K562 (cell line): ENCODE results near the gene ERMARD. TPM values are rescaled to one million over a fixed set of nuclear protein-coding genes. Genes with fewer than 3 reads are reported as not detected.
A peak's percentile ranks its signal among the peaks of the same experiment; 100 is the strongest.

Experiments
- CEBPG ChIP-seq, 3 experiments: fragments of 200-800 bp in 1 of 3; sonication (Bioruptor generic) in 1 of 3; sonication (generic) in 1 of 3; formaldehyde crosslinking in 1 of 3; IDR thresholded peaks in 2 of 3; conservative IDR thresholded peaks in 1 of 3; 2 replicates each; pipeline versions ENCODE4 v1.6.1 to v1.8.0; 2016 to 2022; ENCODE audit warnings: missing compliant biosample characterization in 2 of 3, missing genetic modification characterization in 2 of 3, mild to moderate bottlenecking in 1 of 3, missing genetic modification reagents in 1 of 3
- CREM ChIP-seq: IDR thresholded peaks from 2 replicates; pipeline ENCODE4 v1.6.1; 2014; ENCODE audit warnings: antibody characterized with exemption, low read depth
- HMG20B ChIP-seq: fragments of 250-450 bp; sonication (Bioruptor Pico); IDR thresholded peaks from 2 replicates; pipeline ENCODE4 v1.5.0; 2021; ENCODE audit warnings: mild to moderate bottlenecking
- KLF16 ChIP-seq: IDR thresholded peaks from 2 replicates; pipeline ENCODE4 v1.6.1; 2016; ENCODE audit warnings: antibody characterized with exemption
- TBP ChIP-seq: optimal IDR thresholded peaks from 2 replicates; pipeline ENCODE3; 2011; ENCODE audit warnings: low read depth, low read length, improper control_type of control experiment
- TEAD4 ChIP-seq, 2 experiments: sonication (generic) in 1 of 2; formaldehyde crosslinking in 1 of 2; IDR thresholded peaks; 2 replicates each; pipeline versions ENCODE4 v1.6.1 to v1.8.0; 2012 to 2022; ENCODE audit warnings: borderline replicate concordance in 1 of 2, inconsistent platforms in 1 of 2, low read length in 1 of 2, mild to moderate bottlenecking in 1 of 2, missing genetic modification reagents in 1 of 2
- ZNF589 ChIP-seq: fragments of 200-800 bp; sonication (Bioruptor generic); IDR thresholded peaks from 2 replicates; pipeline ENCODE4 v1.6.1; 2016; ENCODE audit warnings: low read depth, missing genetic modification characterization, missing compliant biosample characterization
- polyA plus RNA-seq, 8 experiments: library from polyadenylated mRNA; depleted of rRNA in 4 of 8; stranded (reverse) in 5 of 8; unstranded in 3 of 8; fragments of >200 nt; fragmentation: Nextera tagmentation in 2 of 8; fragmentation: Illumina TruSeq in 1 of 8; extraction: Ambion mirVana in 2 of 8; extraction: Trizol in 1 of 8; gene quantifications; 2 replicates each; pipeline versions ENCODE4 v1.2.1 to v1.2.3, GENCODE V29; 2011 to 2014; ENCODE audit warnings: inconsistent platforms in 1 of 8, missing spikeins in 1 of 8
- total RNA-seq, 7 experiments: library from RNA; depleted of rRNA in 6 of 7; stranded (reverse); fragments of >200 nt in 6 of 7; fragmentation: Illumina TruSeq in 2 of 7; extraction: Trizol in 2 of 7; gene quantifications; 2 replicates each; pipeline versions ENCODE4 v1.2.1 to v1.2.3, GENCODE V29; 2011 to 2021; ENCODE audit warnings: low replicate concordance in 1 of 7
- TF ChIP-seq, protein P1 (sequence below): fragments of 200-800 bp; sonication (Bioruptor generic); IDR thresholded peaks from 2 replicates; pipeline ENCODE4 v1.6.1; 2016; ENCODE audit warnings: missing genetic modification characterization, missing compliant biosample characterization
- TF ChIP-seq, protein P2 (sequence below): fragments of 450-650 bp; IDR thresholded peaks from 2 replicates; pipeline ENCODE4 v1.6.1; 2014; ENCODE audit warnings: low read depth, mild to moderate bottlenecking, moderate library complexity, borderline replicate concordance
- TF ChIP-seq, protein P3 (sequence below): fragments of 250-450 bp; sonication (Bioruptor Pico); IDR thresholded peaks from 2 replicates; pipeline ENCODE4 v1.4.0; 2020
- TF ChIP-seq, protein P4 (sequence below): fragments of 450-650 bp; IDR thresholded peaks from 2 replicates; pipeline ENCODE4 v1.6.1; 2017; ENCODE audit warnings: mild to moderate bottlenecking, moderate library complexity

Gene ERMARD
- total and polyA plus RNA-seq, 9 of the 15 experiments (the other 6 are each of a cell fraction or from before 2014, with no cell fraction given): 14.5 to 68.6 (median 27.7) TPM

DNA sequence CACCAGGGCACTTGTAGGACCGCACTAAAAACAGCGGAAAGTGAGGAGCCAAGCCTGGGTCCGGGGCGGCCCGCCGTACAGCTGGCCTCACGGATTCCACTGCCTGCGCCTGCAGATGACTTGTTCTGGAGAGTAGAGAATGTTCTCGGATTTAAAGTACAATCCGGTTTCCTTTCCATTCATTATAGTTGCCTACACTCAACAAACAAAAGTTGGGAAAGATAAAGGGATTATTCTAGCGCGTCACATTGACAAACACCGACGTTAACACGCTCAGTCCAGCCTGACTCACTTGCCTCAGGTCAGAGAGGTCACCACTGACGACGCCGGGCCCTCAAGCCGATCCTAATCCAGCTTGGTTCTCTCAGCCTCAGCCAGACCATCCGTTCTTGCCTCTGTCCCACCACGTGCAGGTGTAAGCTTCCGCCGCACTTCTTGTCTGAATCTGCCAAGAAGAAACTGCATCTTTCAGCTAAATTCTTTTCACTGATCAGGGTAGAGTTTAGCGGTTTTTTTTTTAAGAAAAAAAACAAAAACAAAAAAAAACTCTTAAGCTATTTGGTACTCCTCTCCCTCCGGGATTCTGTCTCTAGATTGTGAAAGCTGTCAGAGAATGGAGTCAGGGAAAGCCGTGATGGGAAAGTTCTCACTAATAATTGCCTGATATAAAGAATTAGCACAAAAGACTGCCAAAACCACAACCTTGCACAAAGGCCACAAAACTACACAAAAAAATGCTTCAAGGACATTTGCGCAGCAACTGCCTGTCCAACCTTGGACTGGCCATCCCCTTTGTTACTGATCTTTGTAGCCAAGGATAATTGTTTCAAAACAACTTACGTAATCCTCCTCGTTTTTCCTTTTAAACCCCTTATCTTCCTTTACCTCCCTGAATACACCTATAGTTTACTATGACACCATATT lies 26.0 kb upstream of the ERMARD start (continued):
- TF ChIP-seq, protein P1, sequence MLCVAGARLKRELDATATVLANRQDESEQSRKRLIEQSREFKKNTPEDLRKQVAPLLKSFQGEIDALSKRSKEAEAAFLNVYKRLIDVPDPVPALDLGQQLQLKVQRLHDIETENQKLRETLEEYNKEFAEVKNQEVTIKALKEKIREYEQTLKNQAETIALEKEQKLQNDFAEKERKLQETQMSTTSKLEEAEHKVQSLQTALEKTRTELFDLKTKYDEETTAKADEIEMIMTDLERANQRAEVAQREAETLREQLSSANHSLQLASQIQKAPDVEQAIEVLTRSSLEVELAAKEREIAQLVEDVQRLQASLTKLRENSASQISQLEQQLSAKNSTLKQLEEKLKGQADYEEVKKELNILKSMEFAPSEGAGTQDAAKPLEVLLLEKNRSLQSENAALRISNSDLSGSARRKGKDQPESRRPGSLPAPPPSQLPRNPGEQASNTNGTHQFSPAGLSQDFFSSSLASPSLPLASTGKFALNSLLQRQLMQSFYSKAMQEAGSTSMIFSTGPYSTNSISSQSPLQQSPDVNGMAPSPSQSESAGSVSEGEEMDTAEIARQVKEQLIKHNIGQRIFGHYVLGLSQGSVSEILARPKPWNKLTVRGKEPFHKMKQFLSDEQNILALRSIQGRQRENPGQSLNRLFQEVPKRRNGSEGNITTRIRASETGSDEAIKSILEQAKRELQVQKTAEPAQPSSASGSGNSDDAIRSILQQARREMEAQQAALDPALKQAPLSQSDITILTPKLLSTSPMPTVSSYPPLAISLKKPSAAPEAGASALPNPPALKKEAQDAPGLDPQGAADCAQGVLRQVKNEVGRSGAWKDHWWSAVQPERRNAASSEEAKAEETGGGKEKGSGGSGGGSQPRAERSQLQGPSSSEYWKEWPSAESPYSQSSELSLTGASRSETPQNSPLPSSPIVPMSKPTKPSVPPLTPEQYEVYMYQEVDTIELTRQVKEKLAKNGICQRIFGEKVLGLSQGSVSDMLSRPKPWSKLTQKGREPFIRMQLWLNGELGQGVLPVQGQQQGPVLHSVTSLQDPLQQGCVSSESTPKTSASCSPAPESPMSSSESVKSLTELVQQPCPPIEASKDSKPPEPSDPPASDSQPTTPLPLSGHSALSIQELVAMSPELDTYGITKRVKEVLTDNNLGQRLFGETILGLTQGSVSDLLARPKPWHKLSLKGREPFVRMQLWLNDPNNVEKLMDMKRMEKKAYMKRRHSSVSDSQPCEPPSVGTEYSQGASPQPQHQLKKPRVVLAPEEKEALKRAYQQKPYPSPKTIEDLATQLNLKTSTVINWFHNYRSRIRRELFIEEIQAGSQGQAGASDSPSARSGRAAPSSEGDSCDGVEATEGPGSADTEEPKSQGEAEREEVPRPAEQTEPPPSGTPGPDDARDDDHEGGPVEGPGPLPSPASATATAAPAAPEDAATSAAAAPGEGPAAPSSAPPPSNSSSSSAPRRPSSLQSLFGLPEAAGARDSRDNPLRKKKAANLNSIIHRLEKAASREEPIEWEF (CRISPR knock-in tag): no peak
- TF ChIP-seq CEBPG (CRISPR knock-in tag; IDR thresholded peaks at IDR 0.05): no peak
- no peak for TF ChIP-seq CEBPG (tag; conservative IDR thresholded peaks at IDR 0.05 in 1 of 2, IDR thresholded peaks at IDR 0.05 in 1 of 2)
- peak; percentile 28 for TF ChIP-seq TBP
- 0 out of 2 replicates have a peak, but pooled peaks have one; percentile 21 for TF ChIP-seq TEAD4 (IDR thresholded peaks at IDR 0.05; ENCODE audit: low read length)
- TF ChIP-seq TEAD4 (CRISPR knock-in tag; IDR thresholded peaks at IDR 0.05; ENCODE audit: borderline replicate concordance): no peak
- no peak for TF ChIP-seq ZNF589 (CRISPR knock-in tag)
- peak; percentile 94 for TF ChIP-seq CREM
- no peak for TF ChIP-seq KLF16
- TF ChIP-seq, protein P2, sequence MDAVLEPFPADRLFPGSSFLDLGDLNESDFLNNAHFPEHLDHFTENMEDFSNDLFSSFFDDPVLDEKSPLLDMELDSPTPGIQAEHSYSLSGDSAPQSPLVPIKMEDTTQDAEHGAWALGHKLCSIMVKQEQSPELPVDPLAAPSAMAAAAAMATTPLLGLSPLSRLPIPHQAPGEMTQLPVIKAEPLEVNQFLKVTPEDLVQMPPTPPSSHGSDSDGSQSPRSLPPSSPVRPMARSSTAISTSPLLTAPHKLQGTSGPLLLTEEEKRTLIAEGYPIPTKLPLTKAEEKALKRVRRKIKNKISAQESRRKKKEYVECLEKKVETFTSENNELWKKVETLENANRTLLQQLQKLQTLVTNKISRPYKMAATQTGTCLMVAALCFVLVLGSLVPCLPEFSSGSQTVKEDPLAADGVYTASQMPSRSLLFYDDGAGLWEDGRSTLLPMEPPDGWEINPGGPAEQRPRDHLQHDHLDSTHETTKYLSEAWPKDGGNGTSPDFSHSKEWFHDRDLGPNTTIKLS: no peak
- TF ChIP-seq, protein P3, sequence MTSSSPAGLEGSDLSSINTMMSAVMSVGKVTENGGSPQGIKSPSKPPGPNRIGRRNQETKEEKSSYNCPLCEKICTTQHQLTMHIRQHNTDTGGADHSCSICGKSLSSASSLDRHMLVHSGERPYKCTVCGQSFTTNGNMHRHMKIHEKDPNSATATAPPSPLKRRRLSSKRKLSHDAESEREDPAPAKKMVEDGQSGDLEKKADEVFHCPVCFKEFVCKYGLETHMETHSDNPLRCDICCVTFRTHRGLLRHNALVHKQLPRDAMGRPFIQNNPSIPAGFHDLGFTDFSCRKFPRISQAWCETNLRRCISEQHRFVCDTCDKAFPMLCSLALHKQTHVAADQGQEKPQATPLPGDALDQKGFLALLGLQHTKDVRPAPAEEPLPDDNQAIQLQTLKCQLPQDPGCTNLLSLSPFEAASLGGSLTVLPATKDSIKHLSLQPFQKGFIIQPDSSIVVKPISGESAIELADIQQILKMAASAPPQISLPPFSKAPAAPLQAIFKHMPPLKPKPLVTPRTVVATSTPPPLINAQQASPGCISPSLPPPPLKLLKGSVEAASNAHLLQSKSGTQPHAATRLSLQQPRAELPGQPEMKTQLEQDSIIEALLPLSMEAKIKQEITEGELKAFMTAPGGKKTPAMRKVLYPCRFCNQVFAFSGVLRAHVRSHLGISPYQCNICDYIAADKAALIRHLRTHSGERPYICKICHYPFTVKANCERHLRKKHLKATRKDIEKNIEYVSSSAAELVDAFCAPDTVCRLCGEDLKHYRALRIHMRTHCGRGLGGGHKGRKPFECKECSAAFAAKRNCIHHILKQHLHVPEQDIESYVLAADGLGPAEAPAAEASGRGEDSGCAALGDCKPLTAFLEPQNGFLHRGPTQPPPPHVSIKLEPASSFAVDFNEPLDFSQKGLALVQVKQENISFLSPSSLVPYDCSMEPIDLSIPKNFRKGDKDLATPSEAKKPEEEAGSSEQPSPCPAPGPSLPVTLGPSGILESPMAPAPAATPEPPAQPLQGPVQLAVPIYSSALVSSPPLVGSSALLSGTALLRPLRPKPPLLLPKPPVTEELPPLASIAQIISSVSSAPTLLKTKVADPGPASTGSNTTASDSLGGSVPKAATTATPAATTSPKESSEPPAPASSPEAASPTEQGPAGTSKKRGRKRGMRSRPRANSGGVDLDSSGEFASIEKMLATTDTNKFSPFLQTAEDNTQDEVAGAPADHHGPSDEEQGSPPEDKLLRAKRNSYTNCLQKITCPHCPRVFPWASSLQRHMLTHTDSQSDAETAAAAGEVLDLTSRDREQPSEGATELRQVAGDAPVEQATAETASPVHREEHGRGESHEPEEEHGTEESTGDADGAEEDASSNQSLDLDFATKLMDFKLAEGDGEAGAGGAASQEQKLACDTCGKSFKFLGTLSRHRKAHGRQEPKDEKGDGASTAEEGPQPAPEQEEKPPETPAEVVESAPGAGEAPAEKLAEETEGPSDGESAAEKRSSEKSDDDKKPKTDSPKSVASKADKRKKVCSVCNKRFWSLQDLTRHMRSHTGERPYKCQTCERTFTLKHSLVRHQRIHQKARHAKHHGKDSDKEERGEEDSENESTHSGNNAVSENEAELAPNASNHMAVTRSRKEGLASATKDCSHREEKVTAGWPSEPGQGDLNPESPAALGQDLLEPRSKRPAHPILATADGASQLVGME (CRISPR knock-in tag): no peak
- TF ChIP-seq, protein P4, sequence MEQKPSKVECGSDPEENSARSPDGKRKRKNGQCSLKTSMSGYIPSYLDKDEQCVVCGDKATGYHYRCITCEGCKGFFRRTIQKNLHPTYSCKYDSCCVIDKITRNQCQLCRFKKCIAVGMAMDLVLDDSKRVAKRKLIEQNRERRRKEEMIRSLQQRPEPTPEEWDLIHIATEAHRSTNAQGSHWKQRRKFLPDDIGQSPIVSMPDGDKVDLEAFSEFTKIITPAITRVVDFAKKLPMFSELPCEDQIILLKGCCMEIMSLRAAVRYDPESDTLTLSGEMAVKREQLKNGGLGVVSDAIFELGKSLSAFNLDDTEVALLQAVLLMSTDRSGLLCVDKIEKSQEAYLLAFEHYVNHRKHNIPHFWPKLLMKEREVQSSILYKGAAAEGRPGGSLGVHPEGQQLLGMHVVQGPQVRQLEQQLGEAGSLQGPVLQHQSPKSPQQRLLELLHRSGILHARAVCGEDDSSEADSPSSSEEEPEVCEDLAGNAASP: no peak
- TF ChIP-seq HMG20B (CRISPR knock-in tag): no peak
